HepG2 (cell line): ENCODE measurements around the gene AGAP1. TPM values are rescaled to one million over a fixed set of nuclear protein-coding genes. Genes with fewer than 3 reads are reported as not detected.

Experiments used
- ARNT ChIP-seq: fragments of 450-650 bp; IDR thresholded peaks from 2 replicates; pipeline ENCODE4 v1.6.1; 2017
- CBX1 ChIP-seq: IDR thresholded peaks from one replicate; pipeline ENCODE4 v1.6.1; 2016; ENCODE audit warnings: antibody characterized with exemption, low read depth
- DR1 ChIP-seq: sonication (generic); formaldehyde crosslinking; IDR thresholded peaks from 2 replicates; pipeline ENCODE4 v1.8.0; 2021; ENCODE audit warnings: mild to moderate bottlenecking, missing genetic modification reagents, inconsistent platforms
- GABPA ChIP-seq, 2 experiments: IDR thresholded peaks; 2 replicates each; pipeline ENCODE4 v1.6.1; 2011 to 2016; ENCODE audit warnings: low read depth in 2 of 2, low read length in 1 of 2, missing biosample characterization in 1 of 2, missing genetic modification characterization in 1 of 2
- HBP1 ChIP-seq: IDR thresholded peaks from 2 replicates; pipeline ENCODE4 v1.6.1; 2016; ENCODE audit warnings: low read depth, control low read depth
- HHEX ChIP-seq: IDR thresholded peaks from 2 replicates; pipeline ENCODE4 v1.6.1; 2016; ENCODE audit warnings: control low read depth
- HNF1B ChIP-seq: sonication (generic); formaldehyde crosslinking; IDR thresholded peaks from 2 replicates; pipeline ENCODE4 v1.5.1; 2020; ENCODE audit warnings: mild to moderate bottlenecking, moderate library complexity, missing genetic modification reagents
- HNRNPLL ChIP-seq: fragments of 200-400 bp; formaldehyde crosslinking; IDR thresholded peaks from 2 replicates; pipeline ENCODE4 v1.6.1; 2017; ENCODE audit warnings: mild to moderate bottlenecking, low read depth, low read length; ENCODE audit not compliant: poor library complexity, severe bottlenecking
- MYNN ChIP-seq: sonication (generic); formaldehyde crosslinking; IDR thresholded peaks from 2 replicates; pipeline ENCODE4 v1.4.0; 2020; ENCODE audit warnings: mild to moderate bottlenecking, low read depth, missing genetic modification reagents
- NCOA1 ChIP-seq: sonication (generic); formaldehyde crosslinking; IDR thresholded peaks from 2 replicates; pipeline ENCODE4 v1.9.0; 2021; ENCODE audit warnings: missing genetic modification reagents
- PHF5A ChIP-seq: IDR thresholded peaks from one replicate; pipeline ENCODE4 v1.6.1; 2018; ENCODE audit warnings: low read depth, missing genetic modification reagents; ENCODE audit not compliant: unreplicated experiment
- PRMT3 ChIP-seq: sonication (generic); formaldehyde crosslinking; IDR thresholded peaks from 2 replicates; pipeline ENCODE4 v1.8.1; 2022; ENCODE audit warnings: low read depth, mild to moderate bottlenecking, moderate library complexity, missing genetic modification reagents, borderline replicate concordance
- RAD21 ChIP-seq: fragments of 450-650 bp; formaldehyde crosslinking; IDR thresholded peaks from 2 replicates; pipeline ENCODE4 v1.5.0; 2020; ENCODE audit warnings: mild to moderate bottlenecking
- REL ChIP-seq: sonication (generic); formaldehyde crosslinking; conservative IDR thresholded peaks from 2 replicates; pipeline ENCODE4 v1.8.0; 2022; ENCODE audit warnings: mild to moderate bottlenecking, missing genetic modification reagents, moderate library complexity
- SCMH1 ChIP-seq: sonication (generic); formaldehyde crosslinking; IDR thresholded peaks from 2 replicates; pipeline ENCODE4 v1.9.0; 2021; ENCODE audit warnings: missing genetic modification reagents, mild to moderate bottlenecking, borderline replicate concordance
- SETDB1 ChIP-seq: sonication (generic); formaldehyde crosslinking; IDR thresholded peaks from 2 replicates; pipeline ENCODE4 v1.5.1; 2020; ENCODE audit warnings: missing genetic modification reagents, mild to moderate bottlenecking, borderline replicate concordance
- TBP ChIP-seq: sonication (generic); formaldehyde crosslinking; IDR thresholded peaks from 2 replicates; pipeline ENCODE4 v1.5.0; 2020; ENCODE audit warnings: missing genetic modification reagents
- TBX2 ChIP-seq: sonication (generic); formaldehyde crosslinking; IDR thresholded peaks from 2 replicates; pipeline ENCODE4 v1.5.0; 2020; ENCODE audit warnings: missing genetic modification reagents, mild to moderate bottlenecking, borderline replicate concordance
- YEATS2 ChIP-seq: sonication (generic); formaldehyde crosslinking; IDR thresholded peaks from 2 replicates; pipeline ENCODE4 v1.4.0; 2020; ENCODE audit warnings: missing genetic modification reagents, borderline replicate concordance
- ZBTB21 ChIP-seq: sonication (generic); formaldehyde crosslinking; IDR thresholded peaks from 2 replicates; pipeline ENCODE4 v1.4.0; 2020; ENCODE audit warnings: missing genetic modification reagents
- ZBTB38 ChIP-seq: sonication (generic); formaldehyde crosslinking; IDR thresholded peaks from 2 replicates; pipeline ENCODE4 v1.5.1; 2020; ENCODE audit warnings: mild to moderate bottlenecking, missing genetic modification reagents
- ZNF160 ChIP-seq: sonication (generic); formaldehyde crosslinking; IDR thresholded peaks from 2 replicates; pipeline ENCODE4 v1.8.0; 2022; ENCODE audit warnings: mild to moderate bottlenecking, inconsistent platforms, missing genetic modification reagents
- ZNF547 ChIP-seq: sonication (generic); formaldehyde crosslinking; IDR thresholded peaks from 2 replicates; pipeline ENCODE4 v1.5.1; 2020; ENCODE audit warnings: mild to moderate bottlenecking, missing genetic modification reagents
- ZNF687 ChIP-seq: sonication (generic); formaldehyde crosslinking; IDR thresholded peaks from 2 replicates; pipeline ENCODE4 v1.5.1; 2020; ENCODE audit warnings: mild to moderate bottlenecking, missing genetic modification reagents, moderate library complexity
- ZNF709 ChIP-seq: sonication (generic); formaldehyde crosslinking; IDR thresholded peaks from 2 replicates; pipeline ENCODE4 v1.5.0; 2020; ENCODE audit warnings: mild to moderate bottlenecking, missing genetic modification reagents
- ZNF781 ChIP-seq: sonication (generic); formaldehyde crosslinking; IDR thresholded peaks from 2 replicates; pipeline ENCODE4 v1.5.1; 2020; ENCODE audit warnings: borderline replicate concordance, mild to moderate bottlenecking, missing genetic modification reagents; ENCODE audit errors: not compliant biosample characterization
- polyA plus RNA-seq, 8 experiments: library from polyadenylated mRNA; depleted of rRNA in 3 of 8; stranded (reverse) in 7 of 8; unstranded in 1 of 8; fragments of >200 nt; fragmentation: Illumina TruSeq in 4 of 8; extraction: Trizol in 4 of 8; gene quantifications; 2 replicates each; pipeline versions ENCODE4 v1.2.1 to v1.2.3, GENCODE V29; 2011 to 2016; ENCODE audit warnings: low read depth in 4 of 8, missing spikeins in 1 of 8, mixed read lengths in 1 of 8; ENCODE audit not compliant: insufficient read depth in 1 of 8
- total RNA-seq, 5 experiments: library from RNA; depleted of rRNA; stranded (reverse); fragments of >200 nt; fragmentation: Illumina TruSeq; extraction: Trizol; gene quantifications; 2 replicates each; pipeline ENCODE4 v1.2.3, GENCODE V29; 2016; ENCODE audit warnings: low read depth in 1 of 5

Gene AGAP1
- total and polyA plus RNA-seq, 2 of the 13 experiments (the other 11 are each of a cell fraction or from before 2014, with no cell fraction given): 21.2 to 32.7 TPM

GRCh38 chr2:235493402-235493774, 455 bp upstream of the AGAP1 start (continued):
- TF ChIP-seq ZNF687 (CRISPR knock-in tag) (peak; percentile 62), SCMH1 (CRISPR knock-in tag) (no peak), ZBTB21 (CRISPR knock-in tag) (no peak), ARNT (no peak), PRMT3 (CRISPR knock-in tag) (no peak), ZNF547 (CRISPR knock-in tag) (peak; percentile 48; the same call in 1 of the 2 replicates), DR1 (no peak), ZNF781 (CRISPR knock-in tag) (peak; percentile 35), PHF5A (CRISPR knock-in tag) (peak; percentile 6), NCOA1 (CRISPR knock-in tag) (no peak), HNRNPLL (peak; percentile 8), MYNN (CRISPR knock-in tag) (0 out of 2 replicates have a peak, but pooled peaks have one; percentile 37), HBP1 (CRISPR knock-in tag) (no peak), RAD21 (peak; percentile 40; the same call in 1 of the 2 replicates), HNF1B (CRISPR knock-in tag) (peak; percentile 38; the same call in 1 of the 2 replicates), REL (CRISPR knock-in tag) (no peak), TBP (CRISPR knock-in tag) (no peak), TBX2 (CRISPR knock-in tag) (no peak), YEATS2 (0 out of 2 replicates have a peak, but pooled peaks have one; percentile 4), HHEX (CRISPR knock-in tag) (no peak), SETDB1 (0 out of 2 replicates have a peak, but pooled peaks have one; percentile 15), ZNF709 (CRISPR knock-in tag) (no peak), ZBTB38 (CRISPR knock-in tag) (peak; percentile 65; the same call in 1 of the 2 replicates), CBX1 (no peak), GABPA (IDR thresholded peaks at IDR 0.05; ENCODE audit: low read depth, low read length) (no peak), GABPA (CRISPR knock-in tag; IDR thresholded peaks at IDR 0.05; ENCODE audit: low read depth) (no peak), ZNF160 (CRISPR knock-in tag) (no peak)
